Activated CD8-positive, alpha-beta memory T cell treated with anti-CD3 and anti-CD28 coated beads for 4 hours (primary cell): ENCODE measurements around the gene KRT86.

Experiments used
- DNase-seq, 2 donors: peaks; one replicate each; pipeline ENCODE4 v3.0.0-alpha.2; 2020; ENCODE audit warnings: low read depth in 2 of 2

The KRT86 gene

DNA sequence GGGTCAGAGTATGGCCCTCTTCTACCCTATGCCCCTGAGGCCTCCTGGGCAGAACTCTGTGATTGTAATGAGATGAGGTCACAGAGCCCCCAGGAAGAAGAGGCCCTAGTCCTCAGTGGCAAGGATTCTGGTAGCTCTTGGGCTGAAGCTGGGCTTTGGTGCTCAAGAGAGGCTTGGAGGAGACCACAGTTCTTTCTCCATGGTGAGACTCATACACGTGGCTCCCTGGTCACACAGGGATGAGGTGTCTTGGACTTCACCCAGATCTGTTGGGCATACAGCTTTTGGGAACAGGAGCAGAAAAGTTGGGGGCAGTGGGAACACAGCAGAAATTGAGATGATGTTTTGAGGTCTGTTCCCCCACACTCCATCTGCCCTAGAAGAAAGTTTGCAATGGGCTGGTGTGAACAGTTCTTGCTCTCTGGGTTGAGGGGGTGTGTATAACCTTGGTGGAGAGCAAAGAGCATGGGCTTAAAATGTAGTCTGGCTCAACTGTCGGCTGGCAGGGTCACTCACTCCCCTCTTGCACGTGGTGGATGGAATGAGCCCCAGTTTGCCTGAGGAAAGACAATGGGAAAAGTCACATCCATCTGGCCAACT, at the start of gene KRT86:
TSS of gene KRT86 (plus strand) at position 125 of the 600 bp plus-strand sequence. CDS start 27,272 bp downstream, outside the sequence.
- no peak for DNase-seq

DNA sequence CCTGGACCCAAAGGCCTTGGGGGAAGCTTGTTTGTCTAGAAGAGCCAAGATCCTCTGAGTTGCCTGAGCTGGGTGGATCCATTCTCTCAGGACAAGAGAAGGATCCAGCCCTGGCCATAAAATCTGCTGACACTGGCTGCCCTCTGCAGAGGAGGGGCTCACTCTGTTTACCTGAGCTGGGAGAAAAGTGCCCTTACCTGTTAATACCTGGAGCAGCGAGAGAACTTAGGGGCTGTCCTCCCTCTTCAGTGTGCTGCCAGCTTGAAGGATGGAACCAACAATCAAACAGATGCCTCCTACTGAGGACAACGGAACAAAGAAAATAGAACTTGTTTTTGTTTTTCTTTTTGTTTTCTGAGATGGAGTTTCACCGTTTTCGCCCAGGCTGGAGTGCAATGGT, 48.7 kb upstream of the KRT86 start:
- DNase-seq: no peak

DNA sequence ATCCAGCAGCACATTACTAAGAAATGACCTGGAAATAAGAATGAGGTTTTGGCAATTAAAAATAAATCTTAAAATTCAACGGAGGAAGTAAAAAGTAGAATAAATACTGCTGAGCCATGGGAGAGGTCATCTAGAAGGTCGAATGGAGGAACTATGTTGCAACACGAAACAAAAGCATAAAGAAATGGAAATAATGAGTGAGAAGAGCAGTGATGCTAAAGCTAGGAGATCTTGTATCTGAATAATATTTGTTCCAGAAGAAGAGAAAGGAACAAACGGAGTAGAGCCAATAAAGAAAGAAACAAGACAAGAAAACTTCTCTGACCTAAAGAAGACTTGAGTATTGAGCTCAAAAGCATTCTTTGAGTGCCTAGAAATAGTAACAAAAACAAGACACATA, 48.0 kb upstream of the KRT86 start:
- no peak for DNase-seq

DNA sequence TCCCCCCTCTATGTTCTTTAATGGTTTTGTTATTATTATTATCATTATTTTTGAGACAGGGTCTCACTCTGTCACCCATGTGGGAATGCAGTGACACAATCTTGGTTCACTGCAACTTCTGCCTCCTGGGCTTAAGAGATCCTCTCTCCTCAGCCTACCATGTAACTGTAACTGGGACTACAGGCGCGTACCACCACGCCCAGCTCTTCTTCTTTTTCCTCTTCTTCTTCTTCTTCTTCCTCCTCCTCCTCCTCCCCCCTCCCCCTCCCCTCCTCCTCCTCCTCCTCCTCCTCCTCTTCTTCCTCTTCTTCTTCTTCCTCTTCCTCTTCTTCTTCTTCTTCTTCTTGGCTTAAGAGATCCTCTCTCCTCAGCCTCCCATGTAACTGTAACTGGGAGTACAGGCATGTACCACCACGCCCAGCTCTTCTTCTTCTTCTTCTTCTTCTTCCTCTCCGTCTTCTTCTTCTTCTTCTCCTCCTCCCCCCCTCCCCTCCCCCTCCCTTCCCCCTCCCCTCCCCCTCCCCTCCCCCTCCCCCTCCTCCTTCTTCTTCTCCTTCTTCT, 46.8 kb upstream of the KRT86 start:
- no peak for DNase-seq

DNA sequence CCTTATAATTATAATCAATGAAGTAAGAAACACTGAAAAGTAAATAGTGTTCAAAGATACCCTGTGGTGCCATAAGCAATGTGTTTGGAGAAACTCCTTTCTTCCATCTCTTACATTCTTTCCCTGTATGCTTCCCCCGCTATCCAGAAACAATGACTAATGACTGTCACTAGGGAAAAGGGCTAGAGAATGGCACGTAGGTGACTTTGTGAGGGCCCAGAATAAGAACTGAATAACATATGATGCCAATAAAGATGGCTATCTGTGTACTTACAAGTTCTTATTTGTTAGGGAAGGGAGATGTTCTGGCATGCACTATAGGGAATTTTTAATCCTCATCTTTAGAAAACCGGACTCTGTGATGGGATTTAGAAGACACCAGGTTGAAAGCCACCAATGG, 46.1 kb upstream of the KRT86 start:
- DNase-seq: no peak

DNA sequence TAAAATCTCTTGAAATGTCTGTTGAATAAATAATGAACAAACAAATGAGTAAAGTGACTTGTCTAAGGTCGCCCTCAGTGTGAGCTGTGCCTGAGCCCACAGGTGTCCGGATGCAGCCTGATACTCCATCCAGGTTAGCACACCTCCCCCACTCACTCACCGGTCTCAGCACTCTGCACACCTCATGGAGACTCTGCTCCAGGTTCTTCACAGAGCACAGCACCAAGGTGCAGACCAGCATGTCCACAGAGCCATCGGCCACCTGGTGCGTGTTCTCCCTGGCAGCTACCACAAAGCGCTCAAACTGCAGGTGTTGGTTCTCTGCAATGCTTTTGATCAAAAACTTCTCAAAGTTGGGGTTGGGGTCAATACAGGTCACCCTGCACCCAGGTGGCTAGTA, 45.5 kb upstream of the KRT86 start:
- DNase-seq: no peak

DNA sequence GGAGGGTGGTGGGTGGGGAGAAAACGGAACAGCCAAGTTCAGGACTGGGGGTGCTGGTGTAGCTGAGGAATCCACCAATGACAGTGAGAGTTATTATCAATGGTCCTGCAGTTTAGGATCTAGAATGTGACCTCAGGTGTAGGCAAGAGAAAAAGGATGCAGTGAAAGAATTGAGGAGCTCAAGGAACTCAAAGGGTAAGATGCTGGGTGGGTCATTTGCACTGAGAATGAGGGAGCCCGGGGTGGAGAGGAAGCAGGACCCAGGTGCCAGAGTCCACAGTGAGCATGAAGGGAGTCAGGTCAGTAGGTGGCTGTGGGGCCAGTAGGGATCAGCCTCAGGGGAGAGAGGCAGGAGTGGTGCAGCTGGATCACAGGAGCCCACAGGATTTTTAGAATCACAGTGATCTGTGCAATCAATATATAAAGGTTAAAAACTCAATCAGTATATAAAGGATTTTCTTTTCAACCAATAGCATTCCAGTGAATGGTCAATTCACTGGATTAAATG, 44.6 kb upstream of the KRT86 start:
- no peak for DNase-seq

DNA sequence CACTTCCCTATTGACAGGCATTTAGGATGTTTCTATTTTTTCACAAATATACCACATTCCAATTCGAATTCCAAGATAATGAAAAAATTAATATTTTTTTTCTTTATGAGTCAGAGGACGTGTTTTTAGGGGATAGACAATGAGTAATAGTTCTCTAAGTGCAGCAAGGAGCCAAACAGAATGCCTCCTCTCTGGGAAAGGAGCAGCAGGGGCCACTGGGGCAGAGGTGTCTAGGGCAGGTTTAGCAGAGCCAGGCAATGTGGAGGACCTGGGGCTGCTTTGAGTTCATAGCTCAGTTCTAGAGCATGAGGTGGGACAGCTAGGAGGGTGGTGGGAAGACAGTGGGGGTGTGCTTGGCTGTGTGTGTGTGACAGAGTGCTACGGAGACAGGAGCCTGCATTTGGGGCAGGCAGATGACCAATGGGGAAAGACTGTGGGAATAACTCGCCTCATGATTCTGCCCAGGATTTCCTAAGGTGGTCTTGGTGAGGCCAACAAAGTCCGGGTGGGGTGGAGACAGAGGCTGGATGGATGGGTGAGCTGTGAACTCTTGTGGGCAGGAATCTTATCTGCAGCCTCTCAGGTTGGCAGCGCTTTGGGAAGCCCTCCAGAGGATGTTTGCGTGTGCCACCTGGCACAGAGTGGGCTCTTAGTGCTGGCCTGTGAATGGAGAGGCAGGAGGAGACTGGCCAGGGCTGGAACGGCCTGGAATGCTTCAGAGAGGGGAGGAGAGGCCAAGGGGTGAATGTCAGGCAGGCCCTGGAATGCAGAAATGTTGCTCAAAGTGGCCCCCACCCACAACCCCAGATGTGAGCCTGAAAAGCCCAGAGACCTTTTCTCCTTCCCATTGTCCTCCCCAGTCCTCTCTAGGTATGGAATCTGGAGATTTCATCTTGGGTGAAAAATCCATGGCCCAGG, 43.8 kb upstream of the KRT86 start:
- DNase-seq: no peak

DNA sequence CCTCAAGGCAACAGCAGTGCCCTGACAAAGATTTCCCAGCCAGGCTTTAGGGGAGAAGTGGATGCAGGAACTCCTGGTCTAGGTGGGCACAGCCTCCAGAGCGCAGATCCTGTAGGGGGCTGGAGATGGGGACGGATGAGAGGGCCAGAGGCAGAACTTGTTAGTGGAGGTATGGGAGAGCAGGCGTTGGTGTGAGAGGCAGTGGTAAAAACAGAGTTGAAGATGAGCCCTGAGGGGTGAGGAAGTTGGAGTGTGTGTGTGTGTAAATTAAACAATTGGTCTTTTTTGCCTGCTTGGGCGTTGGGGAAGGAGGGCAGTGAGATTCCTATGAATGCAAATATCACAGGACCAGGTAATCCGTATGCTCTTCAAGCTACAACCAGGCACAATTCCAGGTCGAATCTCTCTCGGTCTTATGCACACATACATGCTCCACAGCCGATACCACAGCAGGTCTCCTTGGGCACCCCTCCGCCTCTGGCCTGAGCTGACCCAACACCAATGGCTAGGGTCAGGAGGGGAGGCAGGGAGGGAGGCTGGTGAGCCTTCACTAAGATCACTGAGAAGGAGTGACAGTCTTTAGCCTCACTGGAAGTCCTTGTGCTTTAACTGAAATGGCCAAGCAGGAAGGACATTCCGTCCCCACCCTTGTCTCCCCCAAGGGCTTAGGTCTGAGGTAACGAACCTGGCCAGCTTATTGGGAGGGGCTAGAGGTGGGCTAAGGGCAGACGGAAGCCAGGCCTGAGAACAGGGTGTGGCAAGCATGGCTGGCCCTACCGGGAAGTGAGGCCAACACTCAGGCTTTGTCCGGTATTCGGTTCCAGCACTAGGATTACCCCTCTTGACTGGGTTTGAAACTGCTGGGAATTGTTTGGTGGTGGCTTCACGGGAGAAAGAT, 42.9 kb upstream of the KRT86 start:
- DNase-seq: no peak

DNA sequence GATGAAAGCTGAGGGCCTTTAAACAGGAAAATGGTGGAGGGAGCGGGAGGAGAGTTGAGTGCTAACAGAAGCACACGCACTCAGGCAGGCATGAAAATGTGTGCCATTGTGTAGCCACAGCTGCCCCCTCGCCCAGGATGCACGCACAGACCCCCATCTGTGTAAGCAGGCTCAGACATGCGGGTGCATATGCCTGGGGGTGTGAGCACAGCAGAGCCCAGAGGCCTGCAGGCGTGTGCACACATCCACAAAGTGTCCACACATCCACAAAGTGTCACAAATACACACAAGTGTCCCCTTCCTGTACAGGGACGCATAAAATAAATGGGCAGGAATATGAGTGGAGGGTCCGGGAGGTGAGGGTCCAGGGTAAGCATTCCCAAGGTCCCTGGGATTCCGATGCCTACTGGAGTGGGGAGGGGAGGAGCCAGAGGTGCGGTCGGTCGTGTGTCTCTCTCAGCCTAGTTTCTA, 42.2 kb upstream of the KRT86 start:
- DNase-seq: no peak

DNA sequence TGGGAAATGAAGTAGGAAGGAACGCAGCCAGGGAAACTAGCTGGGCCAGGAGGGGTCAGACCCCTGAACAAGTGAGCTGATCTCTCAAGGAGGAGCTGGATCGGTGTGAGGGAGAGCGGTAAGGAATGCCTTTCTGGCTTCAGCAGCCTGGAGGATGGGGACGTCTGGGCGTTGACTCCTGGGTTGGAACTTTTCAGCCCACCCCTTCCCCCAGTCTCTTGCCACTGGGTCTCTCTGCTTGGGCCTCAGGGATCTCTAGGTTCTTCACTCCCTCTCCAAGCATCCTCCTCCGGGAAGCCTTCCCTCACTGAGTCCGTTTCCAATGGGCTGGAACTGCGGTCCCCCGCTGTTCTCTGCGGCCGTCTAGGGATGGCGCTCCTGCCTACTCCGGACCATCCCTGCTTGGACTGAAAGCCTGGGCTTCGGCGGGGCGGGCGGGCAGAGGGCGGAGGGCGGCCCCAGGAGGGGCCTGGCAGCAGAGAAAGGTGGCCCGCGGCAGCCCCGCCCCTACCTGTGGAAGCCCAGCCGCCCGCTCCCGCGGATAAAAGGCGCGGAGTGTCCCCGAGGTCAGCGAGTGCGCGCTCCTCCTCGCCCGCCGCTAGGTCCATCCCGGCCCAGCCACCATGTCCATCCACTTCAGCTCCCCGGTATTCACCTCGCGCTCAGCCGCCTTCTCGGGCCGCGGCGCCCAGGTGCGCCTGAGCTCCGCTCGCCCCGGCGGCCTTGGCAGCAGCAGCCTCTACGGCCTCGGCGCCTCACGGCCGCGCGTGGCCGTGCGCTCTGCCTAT, 41.6 kb upstream of the KRT86 start, which contains the start of gene KRT7:
TSS of gene KRT7 (plus strand) at position 570 of the 788 bp plus-strand sequence. CDS start at position 624, 54 bp downstream.
- DNase-seq: no peak

DNA sequence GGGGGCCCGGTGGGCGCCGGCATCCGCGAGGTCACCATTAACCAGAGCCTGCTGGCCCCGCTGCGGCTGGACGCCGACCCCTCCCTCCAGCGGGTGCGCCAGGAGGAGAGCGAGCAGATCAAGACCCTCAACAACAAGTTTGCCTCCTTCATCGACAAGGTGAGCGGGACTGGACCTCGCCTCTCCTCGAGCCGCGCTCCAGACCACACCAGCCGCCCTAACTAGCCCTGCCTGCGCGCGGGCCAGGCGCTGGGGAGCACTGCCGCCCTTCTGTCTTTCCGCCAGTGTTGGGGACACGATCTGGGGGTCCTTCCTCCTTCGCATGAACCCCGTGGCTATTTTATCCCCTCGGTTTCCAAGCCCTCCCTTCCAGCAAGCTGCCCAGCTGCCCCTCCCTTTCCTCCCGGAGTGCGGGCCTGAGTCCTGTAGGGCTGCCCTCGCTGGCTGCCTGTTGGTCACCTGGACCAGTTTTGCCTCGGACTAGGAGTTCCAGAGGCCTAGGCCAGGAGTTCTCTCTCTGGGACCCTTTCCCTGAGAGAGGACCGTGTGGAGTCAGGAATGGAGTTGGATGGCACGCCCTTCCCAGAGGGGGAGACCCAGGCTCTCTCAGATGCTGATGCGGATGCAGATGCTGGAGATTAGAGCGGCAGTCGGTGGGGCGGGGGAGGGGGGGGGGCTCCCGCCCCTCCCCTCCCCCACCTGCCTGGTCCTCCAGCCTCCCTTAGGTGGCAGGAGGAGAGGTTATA, 40.8 kb upstream of the KRT86 start:
- DNase-seq: no peak

DNA sequence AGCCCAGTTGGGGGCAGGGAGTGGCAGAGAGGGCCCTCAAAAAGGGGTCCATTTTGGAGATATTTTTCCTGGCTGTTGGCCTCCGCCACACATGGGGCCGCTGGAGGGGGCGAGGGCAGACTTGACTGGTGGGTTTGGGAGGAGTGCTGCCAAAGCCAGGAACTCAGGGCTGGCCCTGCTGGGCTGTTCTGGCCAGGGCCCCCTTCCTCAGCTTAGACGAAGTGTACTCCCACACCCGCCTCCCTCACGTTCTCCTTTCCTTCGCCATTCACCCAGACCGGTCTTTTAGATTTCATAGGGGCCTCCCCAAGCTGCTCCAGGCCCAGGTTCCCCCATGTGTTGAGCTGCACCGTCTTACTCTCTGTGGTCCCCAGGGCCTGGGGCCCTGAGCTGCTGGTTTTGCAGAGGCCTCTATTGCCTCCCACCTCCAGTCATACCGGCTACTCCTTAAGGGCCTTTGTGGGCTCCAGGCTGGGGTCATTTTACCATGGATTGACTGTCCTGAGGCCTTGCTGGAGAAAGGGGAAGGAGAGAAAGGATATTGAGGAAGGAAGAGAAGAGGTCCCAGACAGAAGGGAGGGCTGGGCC, 40.1 kb upstream of the KRT86 start:
- DNase-seq: no peak

DNA sequence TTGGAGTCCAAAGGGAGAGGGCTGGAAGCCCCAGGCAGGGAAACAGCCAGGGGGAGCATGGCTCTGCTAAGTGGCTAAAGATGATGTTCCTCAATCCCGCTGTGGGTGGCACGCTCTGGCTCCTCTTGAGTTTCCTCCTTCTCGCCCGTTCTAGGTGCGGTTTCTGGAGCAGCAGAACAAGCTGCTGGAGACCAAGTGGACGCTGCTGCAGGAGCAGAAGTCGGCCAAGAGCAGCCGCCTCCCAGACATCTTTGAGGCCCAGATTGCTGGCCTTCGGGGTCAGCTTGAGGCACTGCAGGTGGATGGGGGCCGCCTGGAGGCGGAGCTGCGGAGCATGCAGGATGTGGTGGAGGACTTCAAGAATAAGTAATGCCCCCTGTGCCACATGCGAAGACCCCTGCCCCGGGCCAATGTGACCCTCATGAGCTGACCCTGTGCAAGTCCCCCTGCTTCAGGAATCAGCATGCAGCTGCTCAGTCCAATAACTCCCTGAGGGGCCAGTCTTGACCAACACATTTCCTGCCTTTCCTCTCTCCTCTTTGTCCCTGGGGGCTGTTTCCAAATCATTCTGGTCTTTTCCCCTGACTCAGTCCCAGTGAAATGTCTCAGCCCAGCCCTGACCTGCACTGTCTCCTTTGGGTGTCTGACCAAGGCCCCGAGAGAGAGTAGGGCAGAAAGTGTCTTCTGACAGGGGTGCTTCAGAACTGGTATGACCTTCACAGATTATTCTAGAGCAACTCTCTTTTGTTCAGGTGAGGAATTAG, 39.3 kb upstream of the KRT86 start:
- no peak for DNase-seq

DNA sequence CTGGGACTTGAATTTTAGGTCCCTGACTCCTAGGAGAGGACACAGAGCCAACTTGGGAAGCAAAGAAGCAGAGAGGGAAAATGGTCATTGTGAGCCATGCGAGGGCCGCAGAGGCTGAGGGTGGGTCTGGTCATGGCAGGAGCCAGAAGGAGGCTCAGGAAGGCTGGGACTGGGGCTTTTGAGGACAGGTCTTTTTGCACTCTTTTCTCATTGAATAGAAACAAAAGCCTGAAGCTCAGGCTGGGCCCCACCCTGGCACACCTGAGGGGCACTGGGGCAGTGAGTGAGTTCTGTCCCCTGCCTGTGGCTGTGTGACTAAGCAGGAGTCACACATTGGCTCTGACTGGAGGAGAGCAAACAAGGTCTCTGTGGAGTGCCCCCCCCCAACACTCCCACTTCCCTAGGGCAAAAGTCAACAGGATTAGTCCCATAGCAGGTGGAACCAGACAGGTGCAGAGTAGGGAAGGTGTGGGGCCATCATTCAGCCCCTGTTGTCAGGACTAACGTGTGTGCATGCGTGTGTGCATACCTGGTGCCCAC, 38.6 kb upstream of the KRT86 start:
- no peak for DNase-seq

DNA sequence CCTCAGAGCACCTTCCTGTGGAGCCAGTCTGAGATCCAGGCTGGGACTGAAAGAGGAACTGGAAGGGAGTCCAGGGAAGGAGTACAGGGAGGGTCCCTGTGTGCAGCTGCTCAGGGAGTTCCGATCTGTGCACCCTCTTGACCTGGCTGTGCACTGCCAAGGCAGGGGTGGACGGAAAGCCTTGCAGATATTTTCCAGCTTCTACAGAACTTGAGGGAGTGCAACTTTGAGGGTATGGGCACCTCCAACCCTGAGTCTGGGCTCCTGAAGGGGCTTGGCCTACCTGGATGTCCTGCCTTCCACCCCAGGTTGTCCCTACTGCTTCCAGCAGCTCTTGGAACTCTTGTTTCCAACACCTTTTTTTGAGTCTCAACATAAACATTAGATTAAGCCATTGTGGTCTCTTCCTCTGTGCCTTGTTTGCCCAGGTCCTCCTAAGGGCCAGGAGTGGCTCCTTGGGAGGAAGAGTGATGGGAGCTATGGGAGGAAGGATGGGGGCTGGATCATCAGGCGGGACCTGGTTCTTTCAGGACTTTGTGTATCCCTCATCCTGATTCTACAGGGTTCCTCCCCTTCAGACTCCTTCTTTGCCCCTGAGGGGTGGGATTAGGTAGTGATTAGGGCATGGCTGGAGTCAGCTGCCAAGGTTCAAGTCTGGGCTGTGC, 37.9 kb upstream of the KRT86 start:
- no peak for DNase-seq

DNA sequence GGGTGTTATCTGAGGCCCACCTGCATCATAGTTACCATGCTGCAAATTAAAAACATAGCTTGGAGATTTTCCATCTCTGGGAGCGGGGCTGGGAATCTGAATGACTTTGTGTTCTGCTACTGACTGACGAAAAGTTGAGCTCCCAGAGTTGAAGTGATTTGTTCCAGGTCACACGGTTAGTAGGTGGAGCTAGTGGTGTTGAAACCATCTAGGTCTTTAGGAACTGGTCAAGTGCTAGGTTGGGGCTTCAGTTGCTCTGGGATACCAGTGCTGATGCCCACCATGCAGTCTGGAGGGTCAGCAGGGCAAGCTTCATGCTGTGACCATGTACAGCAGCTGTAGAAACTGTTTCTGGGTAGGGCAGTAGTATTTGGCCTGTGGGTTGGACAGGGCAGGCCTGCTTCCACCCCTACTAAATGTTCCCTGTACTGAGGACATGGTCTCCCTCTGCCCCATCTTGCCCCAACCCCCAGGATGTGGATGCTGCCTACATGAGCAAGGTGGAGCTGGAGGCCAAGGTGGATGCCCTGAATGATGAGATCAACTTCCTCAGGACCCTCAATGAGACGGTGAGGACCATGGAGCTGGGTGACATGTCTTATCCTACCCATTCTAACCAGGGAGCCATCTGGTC, 36.1 kb upstream of the KRT86 start:
- DNase-seq: no peak
